Measurements from ENCODE around the gene KANK2. TPM values are rescaled to one million over a fixed set of nuclear protein-coding genes. Genes with fewer than 3 reads are reported as not detected.

KANK2 gene
- 20.7 and 22.0 TPM in 2 replicates for polyA plus RNA-seq (2014; cell fraction: cytosol; rRNA removed)
- 14.7 and 21.7 TPM in 2 replicates for polyA plus RNA-seq (2014; cell fraction: nucleus; rRNA removed)

DNA sequence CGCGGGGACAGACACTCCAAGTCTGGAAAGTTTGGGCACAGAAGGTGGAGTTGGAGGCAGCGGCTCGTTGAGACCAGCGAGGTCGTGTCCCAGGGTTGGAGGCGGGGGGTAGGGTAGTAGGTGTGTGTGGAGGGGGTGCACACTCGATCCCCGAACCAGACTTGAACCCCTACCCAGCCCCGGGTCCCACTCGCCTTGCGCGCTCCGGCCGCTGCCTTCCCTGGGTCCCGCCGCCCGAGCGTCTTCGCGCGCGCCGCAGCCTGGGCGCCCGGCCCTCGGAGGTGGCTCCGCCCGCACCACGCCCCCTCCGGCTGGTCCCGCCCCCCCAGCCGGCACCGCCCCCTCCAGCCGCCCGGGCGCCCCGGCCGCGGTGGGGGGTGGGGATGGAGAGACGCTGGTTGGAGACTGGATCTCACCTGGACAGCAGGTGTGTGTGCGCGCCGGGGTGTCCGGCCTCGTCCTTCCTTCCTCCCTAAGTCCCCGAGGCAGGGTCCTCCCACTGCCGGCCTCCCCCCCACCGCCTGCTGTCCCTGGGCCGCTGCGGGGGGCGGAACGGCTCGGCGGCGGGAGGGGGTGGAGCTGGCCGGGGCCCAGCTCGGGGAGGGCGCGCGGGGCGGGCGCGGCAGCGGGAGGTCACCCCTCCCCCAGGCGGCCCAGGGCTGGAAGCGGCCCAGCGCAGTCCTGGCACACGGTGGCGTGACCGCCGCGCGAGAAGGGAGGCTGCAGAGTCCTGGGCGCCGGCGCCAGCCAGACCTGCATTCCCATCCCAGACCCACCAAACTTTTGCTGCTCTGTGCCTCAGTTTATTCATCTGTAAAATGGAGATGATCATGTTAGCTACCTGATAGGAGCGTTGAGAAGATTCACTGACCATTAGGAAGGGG, at the start of gene KANK2:
Gene KANK2, minus strand, starts transcription at position 255 of the 884 bp plus-strand sequence. CDS start 3,034 bp downstream, outside the sequence.
- DNase-seq (ENCODE audit: low spot score), result peak; percentile 71

DNA sequence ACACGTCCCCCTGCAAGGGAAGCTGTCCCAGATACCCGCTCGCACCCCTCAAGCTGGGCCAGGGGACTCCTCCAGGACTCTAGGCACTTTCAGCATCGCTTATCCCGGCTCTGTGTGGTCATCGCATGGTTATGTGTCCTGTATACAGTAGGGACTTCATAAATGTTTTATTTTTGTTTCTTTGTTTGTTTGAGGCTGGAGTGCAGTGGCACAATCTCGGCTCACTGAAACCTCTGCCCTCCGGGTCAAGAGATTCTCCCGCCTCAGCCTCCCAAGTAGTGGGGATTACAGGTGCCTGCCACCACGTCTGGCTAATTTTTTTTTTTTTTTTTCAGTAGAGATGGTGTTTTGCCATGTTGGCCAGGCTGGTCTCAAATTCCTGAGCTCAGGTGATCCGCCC, 49.6 kb upstream of the KANK2 start:
- no peak for DNase-seq (ENCODE audit: low spot score)

DNA sequence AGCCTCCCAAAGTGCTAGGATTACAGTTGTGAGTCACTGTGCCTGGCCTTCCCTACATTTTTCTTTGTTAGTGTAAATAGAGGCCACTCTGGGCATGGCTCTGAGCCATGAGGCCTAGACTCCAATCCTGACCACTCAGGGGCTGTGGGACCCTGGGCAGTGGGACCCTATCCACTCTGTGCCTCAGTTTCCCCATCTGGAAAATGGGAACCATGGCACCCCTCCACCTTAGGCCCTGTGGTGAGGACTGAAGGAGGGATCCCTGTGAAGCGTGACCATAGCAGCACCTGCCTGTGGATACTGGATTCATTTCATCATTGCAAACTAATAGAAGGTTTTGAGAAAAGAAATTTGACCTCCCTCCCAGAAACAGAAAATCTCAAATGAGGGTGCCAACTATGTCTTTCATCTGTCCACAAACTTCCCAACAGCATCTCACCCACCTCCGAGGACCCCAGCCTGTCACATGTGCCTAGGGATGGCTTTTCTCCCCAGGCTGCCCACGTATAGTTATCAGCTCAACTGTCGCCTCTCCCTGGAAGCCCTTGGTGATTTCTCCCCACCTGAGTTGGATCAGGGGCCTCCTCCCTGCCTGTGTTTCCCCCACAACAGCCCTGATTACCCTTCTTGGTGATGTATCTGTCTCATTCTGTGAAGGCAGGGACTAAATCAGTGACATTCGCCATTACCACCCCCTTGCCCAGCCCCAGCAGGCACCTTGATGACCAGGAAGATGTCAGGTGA, 47.7 kb upstream of the KANK2 start:
- no peak for DNase-seq (ENCODE audit: low spot score)

DNA sequence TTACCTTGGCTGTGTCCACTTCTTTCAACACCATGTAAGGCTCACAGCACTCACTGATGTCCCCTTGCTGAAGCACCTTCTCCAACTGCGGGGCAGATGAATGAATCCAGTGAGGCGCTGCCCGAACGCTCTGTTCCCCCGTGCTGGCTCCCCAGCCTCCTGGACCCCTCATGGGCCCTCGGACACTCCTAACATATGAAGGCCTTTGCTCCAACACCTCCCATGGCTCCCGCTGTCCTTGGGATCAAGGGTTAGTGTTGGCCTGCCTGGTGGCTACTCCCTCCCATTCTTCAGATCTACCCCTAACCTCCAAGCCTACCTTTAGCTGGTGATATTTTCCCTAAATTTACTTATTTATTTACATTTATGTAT, 46.4 kb upstream of the KANK2 start:
- no peak for DNase-seq (ENCODE audit: low spot score)

DNA sequence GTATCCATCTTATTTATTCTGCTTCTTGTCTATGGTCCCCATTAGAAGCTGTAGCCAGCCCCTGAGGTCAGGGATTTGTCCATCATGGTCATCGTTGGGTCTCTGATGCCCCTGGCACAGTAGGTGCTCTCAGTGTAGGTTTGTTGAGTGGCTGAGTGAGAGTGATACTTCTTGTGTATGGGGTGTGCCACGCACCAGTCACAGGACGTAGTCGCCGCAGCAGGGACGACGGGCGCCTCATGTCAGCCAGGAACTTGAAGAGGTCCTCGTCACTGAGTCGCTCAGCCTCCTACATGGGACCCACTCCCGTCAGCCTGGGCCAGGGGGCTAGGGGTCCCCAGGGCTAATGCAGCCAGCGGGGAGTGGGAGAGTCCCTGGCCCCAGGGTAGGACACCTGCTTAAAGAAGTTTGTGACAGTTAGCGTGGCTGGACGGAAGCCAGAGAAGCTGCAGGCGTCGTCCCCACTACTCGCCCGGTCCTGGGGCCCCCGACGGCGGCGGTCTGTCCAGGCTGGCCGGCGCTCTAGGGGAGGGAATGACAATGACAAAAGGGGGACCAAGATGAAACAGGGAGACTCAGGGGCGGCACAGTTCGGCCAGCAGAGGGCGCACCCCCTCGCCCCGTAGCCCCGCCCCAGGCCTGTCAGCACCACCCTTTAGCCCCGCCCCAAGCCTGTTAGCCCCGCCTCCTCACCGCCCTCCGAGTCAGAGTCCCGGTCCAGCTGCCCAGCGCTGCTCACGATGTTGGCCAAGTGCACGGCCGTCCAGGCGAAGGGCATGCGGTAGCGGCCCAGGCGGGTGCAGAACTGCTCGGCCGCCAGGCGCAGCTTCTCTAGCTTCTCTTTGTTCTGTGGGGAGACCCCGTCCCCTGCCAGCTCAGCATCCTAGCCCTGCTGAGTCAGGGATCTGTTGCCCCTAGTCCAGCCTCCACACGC, 45.8 kb upstream of the KANK2 start:
- DNase-seq (ENCODE audit: low spot score), result peak; percentile 65

DNA sequence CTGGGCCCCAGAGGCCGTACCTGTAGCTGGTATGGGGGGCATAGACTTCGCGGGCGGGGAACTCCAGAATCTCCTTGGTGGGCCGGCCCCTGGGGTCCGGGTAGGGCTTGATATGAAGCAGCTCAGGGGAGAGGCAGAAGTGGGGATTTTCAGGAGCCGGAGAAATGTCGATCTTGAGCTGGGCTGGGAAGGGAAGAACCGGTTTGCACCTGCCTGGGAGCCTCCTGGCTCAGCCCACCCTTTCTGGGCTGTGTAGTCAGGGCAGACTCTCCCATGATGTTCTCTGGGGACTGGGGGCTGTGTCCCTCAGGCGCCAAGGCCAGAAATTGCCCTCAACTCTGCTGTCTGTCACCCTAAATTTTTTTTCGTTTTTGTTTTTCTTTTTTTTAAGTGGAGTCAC, 44.7 kb upstream of the KANK2 start:
- DNase-seq (ENCODE audit: low spot score), result no peak

DNA sequence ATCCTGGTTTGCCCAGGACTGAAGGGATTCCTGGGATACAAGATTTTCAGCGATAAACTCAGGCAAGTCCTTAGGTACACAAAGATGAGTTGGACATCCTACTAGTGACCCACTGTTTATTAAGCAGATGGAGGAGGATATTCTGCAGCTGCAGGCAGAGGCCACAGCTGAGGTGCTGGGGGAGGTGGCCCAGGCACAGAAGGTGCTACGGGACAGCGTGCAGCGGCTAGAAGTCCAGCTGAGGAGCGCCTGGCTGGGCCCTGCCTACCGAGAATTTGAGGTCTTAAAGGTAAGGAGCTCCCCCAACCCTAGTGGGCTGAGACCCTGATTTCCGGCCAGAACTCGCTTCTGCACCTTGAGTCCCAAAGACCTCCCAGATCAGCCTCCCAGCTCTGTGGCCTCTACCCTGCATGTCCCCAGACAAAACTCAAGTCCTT, 42.7 kb upstream of the KANK2 start:
- no peak for DNase-seq (ENCODE audit: low spot score)

DNA sequence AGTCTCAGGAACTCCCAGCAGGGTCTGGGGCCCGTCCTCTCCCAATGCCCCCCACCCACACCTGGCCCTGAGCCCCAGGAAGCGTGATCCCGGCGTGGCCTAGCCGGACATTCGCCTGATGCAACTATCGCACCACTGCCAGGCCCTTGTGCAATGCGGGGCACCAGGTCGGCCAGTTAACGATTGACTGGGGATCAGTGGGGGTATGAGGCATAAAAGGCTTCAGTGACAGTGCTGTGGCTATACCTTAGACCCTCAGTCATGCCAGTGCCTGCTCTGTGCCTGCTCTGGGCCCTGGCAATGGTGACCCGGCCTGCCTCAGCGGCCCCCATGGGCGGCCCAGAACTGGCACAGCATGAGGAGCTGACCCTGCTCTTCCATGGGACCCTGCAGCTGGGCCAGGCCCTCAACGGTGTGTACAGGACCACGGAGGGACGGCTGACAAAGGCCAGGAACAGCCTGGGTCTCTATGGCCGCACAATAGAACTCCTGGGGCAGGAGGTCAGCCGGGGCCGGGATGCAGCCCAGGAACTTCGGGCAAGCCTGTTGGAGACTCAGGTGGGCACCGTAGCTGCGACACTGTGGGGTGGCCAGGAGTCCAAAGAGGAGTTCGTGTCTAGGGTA, 42.1 kb upstream of the KANK2 start, which contains the start of gene ANGPTL8:
Gene ANGPTL8, plus strand, starts transcription at position 243 of the 624 bp plus-strand sequence. Its CDS starts 19 bp downstream, at position 262.
- DNase-seq (ENCODE audit: low spot score), result no peak

DNA sequence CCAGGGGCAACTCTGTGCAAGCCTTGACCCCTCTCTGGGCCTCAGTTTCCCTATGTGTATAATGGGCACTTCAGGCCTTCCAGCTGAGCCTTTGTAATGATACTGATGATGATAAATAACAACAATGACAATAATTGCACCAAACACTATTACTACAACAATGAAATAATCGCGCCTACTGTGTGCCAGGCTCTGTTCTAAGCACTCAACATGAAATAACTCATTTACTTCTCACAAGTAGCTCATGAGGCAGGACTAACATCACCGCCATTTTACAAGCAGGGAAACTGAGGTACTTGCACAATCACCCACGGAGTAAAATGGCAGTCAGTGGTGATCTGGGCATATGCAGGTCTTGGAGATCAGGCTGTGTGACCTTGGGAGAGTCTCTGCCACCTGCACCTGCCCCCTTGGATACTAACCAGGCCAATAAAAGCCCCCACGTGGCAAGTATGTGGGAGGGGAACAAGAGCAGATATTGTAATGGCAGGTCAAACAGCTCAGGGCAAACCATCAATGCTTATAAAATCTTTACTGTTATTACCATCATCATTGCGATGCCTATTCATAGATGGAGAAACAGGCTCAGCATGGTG, 41.5 kb upstream of the KANK2 start:
- DNase-seq (ENCODE audit: low spot score), result no peak

DNA sequence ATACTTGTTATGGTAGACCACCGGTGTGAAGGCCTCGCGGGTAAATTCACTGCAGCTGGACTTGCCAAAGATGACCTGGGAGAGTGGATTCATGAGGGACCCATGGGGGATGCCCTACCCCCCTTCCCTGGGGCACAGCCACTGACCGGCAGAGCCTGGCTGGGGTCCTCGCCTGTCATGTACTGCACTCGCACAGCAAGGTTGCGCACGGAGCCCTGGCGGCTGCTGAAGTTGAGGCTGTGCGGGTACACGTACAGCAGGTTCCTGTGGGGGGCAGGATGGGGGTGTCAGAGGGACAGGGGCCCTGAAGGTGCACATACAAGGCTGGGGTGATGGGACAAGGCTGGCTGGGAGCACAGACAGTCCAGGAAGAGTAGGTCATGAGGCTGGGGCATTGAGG, 40.7 kb upstream of the KANK2 start:
- DNase-seq (ENCODE audit: low spot score), result no peak

DNA sequence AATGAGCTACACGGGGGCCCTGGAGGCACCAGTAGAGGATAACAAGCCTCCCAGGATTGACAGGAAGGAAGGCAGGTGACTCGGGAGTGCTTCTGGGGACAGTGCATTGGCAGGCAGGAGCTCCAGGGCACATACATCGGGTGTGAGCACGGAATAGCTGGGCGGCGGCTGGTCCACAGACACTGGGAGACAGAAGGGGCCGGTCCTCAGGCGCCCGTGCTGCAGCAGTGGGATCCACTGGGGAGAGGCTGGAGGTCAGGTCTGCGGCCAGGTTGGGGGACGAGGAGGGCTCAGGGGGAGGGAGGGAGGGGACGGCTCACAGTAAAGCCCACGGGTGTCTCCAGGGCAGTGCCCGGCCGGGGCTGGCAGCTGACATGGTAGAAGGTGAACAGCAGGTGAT, 40.0 kb upstream of the KANK2 start:
- DNase-seq (ENCODE audit: low spot score), result no peak

DNA sequence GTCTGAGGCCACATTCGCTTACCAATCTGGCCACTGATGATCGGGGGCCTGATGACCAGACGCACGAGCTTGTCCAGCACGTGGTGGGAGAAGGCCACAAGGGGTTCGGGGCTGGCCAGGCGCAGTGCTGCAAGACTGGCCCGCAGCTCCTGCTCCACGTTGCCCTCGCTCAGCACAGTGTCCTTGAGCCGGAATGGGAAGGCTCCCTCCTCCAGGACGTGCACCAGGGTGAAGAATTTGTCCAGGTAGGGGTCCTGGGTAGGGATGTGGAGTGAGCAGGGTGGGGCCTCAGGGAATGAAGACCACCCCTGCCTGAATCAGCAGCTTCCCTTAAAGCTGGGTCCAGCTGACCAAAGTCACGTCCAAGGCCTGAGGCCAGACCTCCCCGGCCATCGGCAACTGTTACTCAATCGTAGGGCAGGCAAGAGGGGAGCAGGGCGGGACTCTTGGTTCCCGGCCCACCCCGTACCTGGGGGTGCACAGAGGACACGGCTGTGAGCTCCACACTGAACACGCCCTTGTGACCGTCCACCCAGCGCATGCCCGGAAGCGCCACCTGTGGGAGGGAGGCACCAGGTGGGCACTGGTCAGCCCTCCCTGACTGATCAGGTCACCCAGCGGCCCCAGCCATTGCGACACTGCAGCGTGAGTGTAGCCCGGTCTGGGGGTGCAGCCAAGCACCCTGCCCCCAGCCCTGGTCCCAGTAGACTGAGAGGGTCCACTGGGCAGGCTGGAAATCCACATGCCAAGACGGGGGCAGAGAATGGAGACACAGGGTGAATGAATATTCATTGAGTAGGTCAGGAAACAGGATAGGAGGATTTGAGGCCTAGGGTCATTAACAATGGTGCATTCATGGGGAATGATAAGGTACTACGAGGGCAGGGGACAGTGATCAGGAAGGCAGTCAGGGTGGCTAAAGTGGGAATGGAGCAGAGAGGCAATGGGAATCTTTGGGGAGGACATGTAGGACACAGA, 39.3 kb upstream of the KANK2 start:
- DNase-seq (ENCODE audit: low spot score), result no peak

DNA sequence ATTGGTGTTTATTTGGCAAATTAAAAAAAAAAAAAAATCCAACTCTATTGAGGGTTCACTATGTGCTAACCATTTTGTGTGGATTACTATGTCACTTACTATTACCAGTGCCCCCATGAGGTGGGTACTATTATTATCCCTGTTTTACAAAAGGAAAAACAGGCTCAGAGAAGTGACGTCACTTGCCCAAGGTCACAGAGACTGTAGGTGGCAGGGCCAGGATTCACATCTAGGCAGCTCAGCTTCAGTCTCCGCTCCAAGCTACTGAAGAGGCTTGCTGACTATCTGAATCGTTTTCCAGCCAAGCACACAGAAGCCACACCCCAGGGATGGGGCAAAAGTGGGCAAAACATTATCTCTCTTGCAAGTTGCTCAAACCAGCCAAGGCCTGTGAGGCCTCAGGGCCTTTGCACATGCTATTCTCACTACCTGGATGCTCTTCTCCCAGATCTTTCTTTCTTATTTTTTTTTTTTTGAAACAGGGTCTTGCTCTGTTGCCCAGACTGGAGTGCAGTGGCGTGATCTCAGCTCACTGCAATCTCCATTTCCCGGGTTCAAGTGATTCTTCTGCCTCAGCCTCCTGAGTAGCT, 37.2 kb upstream of the KANK2 start:
- DNase-seq (ENCODE audit: low spot score), result no peak

DNA sequence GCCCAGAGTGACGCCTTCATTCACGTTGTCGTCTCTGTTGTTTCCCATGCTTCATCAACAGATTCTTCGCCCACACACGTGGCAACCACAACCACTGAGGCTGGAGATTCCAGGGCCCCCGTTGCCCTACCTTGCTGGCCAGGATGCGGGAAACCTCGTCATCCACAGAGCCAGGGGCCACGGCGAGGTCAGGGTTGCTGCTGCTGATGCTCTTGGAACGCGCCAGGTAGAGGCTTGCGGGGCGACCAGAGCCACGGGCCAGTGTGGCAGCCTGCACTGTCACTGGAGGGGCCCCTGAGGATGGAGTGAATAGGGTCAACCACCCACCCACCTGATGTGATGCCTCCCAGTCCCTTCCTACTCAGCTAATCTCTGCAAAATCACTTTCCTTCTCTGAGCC, 35.7 kb upstream of the KANK2 start:
- no peak for DNase-seq (ENCODE audit: low spot score)

DNA sequence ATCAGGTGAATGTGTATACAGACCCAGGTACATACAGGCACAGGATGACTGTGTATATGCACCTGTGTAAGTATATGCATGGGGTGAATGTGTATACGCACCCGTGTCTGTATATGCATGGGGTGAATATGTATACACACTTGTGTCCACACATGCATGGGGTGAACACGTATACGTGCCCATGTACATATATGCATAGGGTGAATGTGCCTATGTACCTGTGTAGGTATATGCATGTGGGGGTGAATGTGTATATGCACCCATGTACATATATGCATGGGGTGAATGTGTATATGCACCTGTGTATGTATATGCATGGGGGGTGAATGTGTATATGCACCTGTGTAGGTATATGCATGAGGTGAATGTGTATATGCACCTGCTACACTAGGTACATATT, 35.2 kb upstream of the KANK2 start:
- no peak for DNase-seq (ENCODE audit: low spot score)

DNA sequence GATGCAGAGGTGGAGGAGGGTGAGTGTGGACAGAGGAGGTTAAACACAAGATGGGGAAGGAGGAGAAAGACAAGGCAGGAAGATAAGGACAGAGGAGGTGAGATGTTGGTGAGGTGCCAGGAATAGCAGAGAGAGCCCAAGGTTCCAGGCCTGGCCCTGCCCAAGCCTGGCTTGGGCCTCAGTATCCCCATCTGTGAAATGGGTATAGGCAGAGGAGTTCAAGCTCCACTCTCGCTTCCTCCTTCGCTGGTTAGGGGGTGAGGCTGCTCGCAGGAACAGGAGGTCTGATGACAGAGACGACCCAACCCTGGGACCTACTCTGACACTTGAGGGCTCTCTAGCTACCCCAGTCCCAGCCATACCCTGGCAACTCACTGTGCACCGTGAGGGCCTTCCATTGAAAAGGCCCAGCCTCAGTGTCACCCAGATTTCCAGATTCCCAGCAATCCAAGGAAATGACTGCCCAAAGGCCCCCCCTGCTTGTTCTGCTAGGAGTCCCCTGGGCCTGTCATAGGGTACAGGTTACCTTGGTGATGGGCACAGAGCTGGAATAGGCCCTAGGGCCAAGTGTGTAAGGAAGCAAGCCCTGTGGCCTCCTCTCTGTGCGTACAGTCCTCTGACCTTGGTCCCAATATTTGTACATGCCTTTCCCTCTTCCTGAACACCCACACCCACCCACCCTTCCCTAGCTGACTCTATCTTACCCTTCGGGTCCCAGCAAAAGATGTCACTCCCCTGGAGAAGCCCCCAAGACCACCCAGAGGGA, 33.5 kb upstream of the KANK2 start:
- no peak for DNase-seq (ENCODE audit: low spot score)

DNA sequence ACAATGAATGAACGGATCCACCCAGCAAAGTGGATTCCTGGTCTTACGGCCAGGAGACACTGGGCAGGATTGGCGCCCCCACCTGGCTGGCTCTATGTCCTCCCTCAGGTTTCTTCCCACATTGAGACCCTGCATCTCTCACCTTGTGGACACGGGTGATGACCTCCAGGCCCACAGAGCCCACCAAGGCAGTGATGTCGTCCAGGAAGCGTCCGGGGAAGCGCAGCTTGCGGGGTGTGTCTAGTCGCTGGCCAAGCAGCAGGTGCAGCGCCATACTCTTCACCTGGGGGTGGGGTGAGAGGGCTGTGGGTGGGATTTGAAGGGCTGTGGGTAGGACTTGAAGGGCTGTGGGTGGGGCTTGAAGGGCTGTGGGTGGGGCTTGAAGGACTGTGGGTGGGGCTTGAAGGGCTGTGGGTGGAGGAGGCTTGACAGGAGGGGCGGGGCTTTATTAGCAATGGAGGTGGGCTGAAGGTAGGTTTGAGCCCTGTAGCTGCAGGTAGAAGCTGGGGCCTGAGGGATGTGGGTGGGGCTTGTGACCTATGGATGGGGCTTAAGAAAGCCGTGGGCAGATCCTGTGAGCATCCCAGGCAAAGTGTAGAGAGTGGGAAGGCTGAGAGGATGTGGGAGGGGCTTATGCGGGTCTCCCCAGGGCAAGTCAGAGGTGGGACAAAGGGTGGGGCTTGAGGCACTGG, 30.0 kb upstream of the KANK2 start:
- DNase-seq (ENCODE audit: low spot score), result no peak

Measured in SK-N-DZ (cell line).